Fibroblast of mammary gland (primary cell): ENCODE results near the gene GNPTG.

ENCODE experiments used
- DNase-seq: peaks from one replicate; pipeline ENCODE4 v3.0.0-alpha.2; 2010; ENCODE audit warnings: low read depth
- H3K4me3 ChIP-seq: 2 replicates; pipeline ENCODE4 v1.5.1; 2011; ENCODE audit warnings: low read depth, mild to moderate bottlenecking, low read length, moderate library complexity; ENCODE audit not compliant: control insufficient read depth
- CTCF ChIP-seq: conservative IDR thresholded peaks from 2 replicates; pipeline ENCODE4 v1.5.1; 2011; ENCODE audit warnings: low read depth, low read length, inconsistent platforms; ENCODE audit not compliant: control insufficient read depth, insufficient read depth

GNPTG gene

GRCh38 chr16:1397779-1398178 lies 46.0 kb downstream of the GNPTG start:
- no peak overlapping the region for H3K4me3 ChIP-seq
- DNase-seq, result no peak

GRCh38 chr16:1398351-1398750 lies 46.6 kb downstream of the GNPTG start:
- no peak for TF ChIP-seq CTCF
- no peak for DNase-seq
- no peak overlapping the region for H3K4me3 ChIP-seq

More at GRCh38 chr16:1397779-1398178, 46.0 kb downstream of the GNPTG start:
- TF ChIP-seq CTCF, result no peak

GRCh38 chr16:1398826-1399581 lies 47.3 kb downstream of the GNPTG start:
- no peak for DNase-seq
- TF ChIP-seq CTCF, result no peak
- H3K4me3 ChIP-seq, result no peak overlapping the region

GRCh38 chr16:1401061-1401757 lies 49.5 kb downstream of the GNPTG start:
- TF ChIP-seq CTCF, result no peak
- DNase-seq, result no peak
- no peak overlapping the region for H3K4me3 ChIP-seq

GRCh38 chr16:1401758-1402154 lies 50.0 kb downstream of the GNPTG start:
- no peak for DNase-seq
- no peak overlapping the region for H3K4me3 ChIP-seq
- no peak for TF ChIP-seq CTCF

GRCh38 chr16:1403036-1403435 lies 51.3 kb downstream of the GNPTG start:
- H3K4me3 ChIP-seq, result no peak overlapping the region
- DNase-seq, result no peak
- TF ChIP-seq CTCF, result no peak
